ENCODE data around the gene NEUROD1.

The NEUROD1 gene

DNA sequence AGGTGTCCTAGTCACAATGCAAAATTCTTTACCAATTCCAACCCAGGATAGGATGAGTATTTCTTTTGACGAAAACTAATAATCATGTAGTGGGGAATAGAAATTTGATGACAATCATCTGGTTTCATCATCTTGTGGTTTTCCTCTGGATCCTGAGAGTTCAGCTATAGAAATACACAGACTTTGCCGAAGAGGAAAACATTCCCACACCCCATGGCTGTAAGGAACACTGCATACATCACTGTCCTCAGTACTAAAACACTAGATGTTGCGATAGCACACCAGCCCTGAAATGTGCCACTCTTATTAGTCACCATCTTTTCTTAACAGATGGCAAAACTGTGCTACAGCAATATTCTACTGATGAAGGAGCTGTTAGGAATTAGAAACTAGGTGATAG, 52.8 kb downstream of the NEUROD1 start:
- TF ChIP-seq, protein P1, sequence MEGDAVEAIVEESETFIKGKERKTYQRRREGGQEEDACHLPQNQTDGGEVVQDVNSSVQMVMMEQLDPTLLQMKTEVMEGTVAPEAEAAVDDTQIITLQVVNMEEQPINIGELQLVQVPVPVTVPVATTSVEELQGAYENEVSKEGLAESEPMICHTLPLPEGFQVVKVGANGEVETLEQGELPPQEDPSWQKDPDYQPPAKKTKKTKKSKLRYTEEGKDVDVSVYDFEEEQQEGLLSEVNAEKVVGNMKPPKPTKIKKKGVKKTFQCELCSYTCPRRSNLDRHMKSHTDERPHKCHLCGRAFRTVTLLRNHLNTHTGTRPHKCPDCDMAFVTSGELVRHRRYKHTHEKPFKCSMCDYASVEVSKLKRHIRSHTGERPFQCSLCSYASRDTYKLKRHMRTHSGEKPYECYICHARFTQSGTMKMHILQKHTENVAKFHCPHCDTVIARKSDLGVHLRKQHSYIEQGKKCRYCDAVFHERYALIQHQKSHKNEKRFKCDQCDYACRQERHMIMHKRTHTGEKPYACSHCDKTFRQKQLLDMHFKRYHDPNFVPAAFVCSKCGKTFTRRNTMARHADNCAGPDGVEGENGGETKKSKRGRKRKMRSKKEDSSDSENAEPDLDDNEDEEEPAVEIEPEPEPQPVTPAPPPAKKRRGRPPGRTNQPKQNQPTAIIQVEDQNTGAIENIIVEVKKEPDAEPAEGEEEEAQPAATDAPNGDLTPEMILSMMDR (IDR thresholded peaks at IDR 0.05; ENCODE audit: borderline replicate concordance, control extremely low read depth, extremely low read depth, insufficient read depth, missing control alignments): no peak
- no peak for DNase-seq (ENCODE audit: low spot score)
- in situ Hi-C loops (cut with MboI; ENCODE audit: low sequenced_read_pairs, unreplicated experiment): no loop called here

DNA sequence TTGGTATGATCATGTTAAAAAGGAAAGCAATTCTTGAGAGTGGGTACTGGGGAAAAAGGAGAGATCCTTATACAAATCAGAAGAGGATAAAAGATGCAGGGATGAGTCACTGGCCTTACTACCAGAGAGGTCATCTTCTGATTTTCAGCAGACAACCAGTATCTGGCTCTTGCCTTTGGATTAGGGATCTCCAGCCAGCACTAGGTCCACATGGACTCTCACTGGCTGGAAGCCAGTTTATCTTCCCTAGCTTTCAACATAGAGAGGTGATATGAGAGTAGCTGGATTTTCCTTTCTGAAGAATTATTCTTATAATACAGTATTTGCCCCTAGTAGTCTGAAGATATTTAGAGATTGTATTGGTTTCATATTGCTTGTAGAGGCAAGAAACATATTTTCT, 53.6 kb downstream of the NEUROD1 start:
- DNase-seq (ENCODE audit: low spot score): no peak
- TF ChIP-seq, protein P1 (IDR thresholded peaks at IDR 0.05; ENCODE audit: borderline replicate concordance, control extremely low read depth, extremely low read depth, insufficient read depth, missing control alignments): no peak
- in situ Hi-C loops (cut with MboI; ENCODE audit: low sequenced_read_pairs, unreplicated experiment): no loop called here
